HCT116 (cell line): ENCODE results near the gene KLHL24.
"Not testable (repeated sequence)": the region's sequence is repeated elsewhere in the genome, so short reads cannot be mapped to it uniquely, and the experiment has no call there.

ENCODE experiments used
- CBX3 ChIP-seq: IDR thresholded peaks from 2 replicates; pipeline ENCODE4 v1.6.1; 2012; ENCODE audit warnings: low read depth
- CTCF ChIP-seq, 3 experiments: fragments of 200-600 bp in 1 of 3; sonication (generic) in 1 of 3; IDR thresholded peaks in 2 of 3; conservative IDR thresholded peaks in 1 of 3; 2 replicates each; pipeline ENCODE4 v1.5.1; 2012 to 2017; ENCODE audit warnings: low read depth in 2 of 3, low read length in 2 of 3, antibody characterized with exemption in 1 of 3, borderline replicate concordance in 1 of 3, control low read depth in 1 of 3, mild to moderate bottlenecking in 1 of 3, mixed read lengths in 1 of 3, mixed run types in 1 of 3, moderate library complexity in 1 of 3; ENCODE audit not compliant: insufficient read depth in 1 of 3
- EZH2phosphoT487 ChIP-seq: fragments of 200-600 bp; IDR thresholded peaks from 2 replicates; pipeline ENCODE4 v1.6.1; 2018; ENCODE audit warnings: antibody characterized with exemption, borderline replicate concordance
- MAX ChIP-seq: IDR thresholded peaks from 2 replicates; pipeline ENCODE4 v1.6.1; 2012
- POLR2A ChIP-seq: IDR thresholded peaks from 2 replicates; pipeline ENCODE4 v1.7.0; 2011; ENCODE audit warnings: borderline replicate concordance; ENCODE audit not compliant: insufficient read depth, insufficient read length; ENCODE audit errors: extremely low read depth
- POLR2AphosphoS5 ChIP-seq: IDR thresholded peaks from 2 replicates; pipeline ENCODE4 v1.6.1; 2011; ENCODE audit warnings: mild to moderate bottlenecking, low read depth, low read length, moderate library complexity
- ZNF274 ChIP-seq: fragments of 200-500 bp; sonication (Bioruptor generic); IDR thresholded peaks from 2 replicates; pipeline ENCODE4 v1.6.1; 2014; ENCODE audit warnings: mild to moderate bottlenecking, low read depth, low read length, inconsistent platforms

GRCh38 chr3:183632725-183633124, 2.7 kb upstream of the KLHL24 start:
- TF ChIP-seq POLR2AphosphoS5; CTCF (IDR thresholded peaks at IDR 0.05 in 2 of 3, conservative IDR thresholded peaks at IDR 0.05 in 1 of 3; ENCODE audit: borderline replicate concordance in 1 of 3, insufficient read depth in 1 of 3, low read depth in 2 of 3, low read length in 2 of 3); EZH2phosphoT487; MAX; POLR2A; ZNF274; CBX3: not testable (repeated sequence)
